Heart left ventricle (tissue), 16 donors: ENCODE data around the gene MYO5B. TPM values are rescaled to one million over a fixed set of nuclear protein-coding genes. Genes with fewer than 3 reads are reported as not detected.
A peak's percentile ranks its signal among the peaks of the same experiment; 100 is the strongest.

ENCODE experiments used
- ATAC-seq, 4 donors: fragments of 200-7000 bp; cut with Tn5 transposase; one replicate each; pipeline ENCODE4 v1.9.1; 2020 to 2022; ENCODE audit warnings: moderate library complexity in 4 of 4, mild to moderate bottlenecking in 3 of 4, moderate number of reproducible peaks in 1 of 4
- DNase-seq, 5 donors: peaks; one replicate each; pipeline ENCODE4 v3.0.0-alpha.2; 2020
- H3K27ac ChIP-seq, 12 donors: fragments of 200-600 bp; sonication (generic) in 4 of 12; one replicate each; pipeline versions ENCODE4 v1.5.0 to v1.8.0; 2016 to 2022; ENCODE audit warnings: mild to moderate bottlenecking in 2 of 12
- H3K27me3 ChIP-seq, 9 donors: fragments of 200-600 bp; sonication (generic) in 2 of 9; one replicate each; pipeline versions ENCODE4 v1.5.1 to v1.8.0; 2016 to 2022; ENCODE audit warnings: mild to moderate bottlenecking in 3 of 9
- H3K36me3 ChIP-seq, 9 donors: fragments of 200-600 bp; sonication (generic) in 2 of 9; one replicate each; pipeline versions ENCODE4 v1.5.0 to v1.8.0; 2018 to 2022; ENCODE audit warnings: mild to moderate bottlenecking in 2 of 9
- H3K4me1 ChIP-seq, 12 donors: fragments of 200-600 bp; sonication (generic) in 4 of 12; one replicate each; pipeline versions ENCODE4 v1.5.0 to v1.8.0; 2016 to 2022; ENCODE audit warnings: mild to moderate bottlenecking in 3 of 12
- H3K4me3 ChIP-seq, 12 donors: fragments of 200-600 bp; sonication (generic) in 4 of 12; one replicate each; pipeline versions ENCODE4 v1.5.0 to v1.8.0; 2017 to 2022; ENCODE audit warnings: mild to moderate bottlenecking in 9 of 12, moderate library complexity in 4 of 12
- H3K9me3 ChIP-seq, 12 donors: fragments of 200-600 bp; sonication (generic) in 4 of 12; one replicate each; pipeline versions ENCODE4 v1.5.0 to v1.8.0; 2016 to 2022; ENCODE audit warnings: mild to moderate bottlenecking in 1 of 12
- CTCF ChIP-seq, 12 donors: fragments of 200-600 bp; sonication (generic) in 4 of 12; IDR thresholded peaks; one replicate each; pipeline versions ENCODE4 v1.5.0 to v1.8.0; 2018 to 2022; ENCODE audit warnings: antibody characterized with exemption in 12 of 12, mild to moderate bottlenecking in 5 of 12
- POLR2A ChIP-seq, 2 donors: fragments of 450-650 bp; IDR thresholded peaks; one replicate each; pipeline ENCODE4 v1.6.1; 2017; ENCODE audit warnings: antibody characterized with exemption in 2 of 2, mild to moderate bottlenecking in 2 of 2, moderate library complexity in 2 of 2
- WGBS, 4 donors: extraction: QIAGEN DNeasy Blood & Tissue Kit in 2 of 4; methylation state at CpG; one replicate each; pipeline versions ENCODE4 v1.1.5 to v1.1.7; 2013 to 2018; 5-methylcytosine and 5-hydroxymethylcytosine counted together
- intact Hi-C, 10 donors: fragments of 100-400 bp; cut with DNase I; formaldehyde crosslinking; loops; one replicate each; pipeline versions ENCODE4 v1.11.1 to v1.14.2; 2022
- polyA plus RNA-seq, 2 donors: library from polyadenylated mRNA; stranded (reverse); fragments of 200-250 nt; gene quantifications; one replicate each; pipeline ENCODE4 v1.2.3, GENCODE V29; 2013
- total RNA-seq, 9 donors: library from RNA; depleted of rRNA in 2 of 9; stranded (reverse); fragments of >200 nt in 2 of 9; fragmentation: NEBNext Ultra II Directional in 3 of 9; extraction: Animal tissue kit (Norgen Biotek cat#: 25700) in 3 of 9; gene quantifications; one replicate each; pipeline versions ENCODE4 v1.1.0 to v1.2.4, GENCODE V29; 2016 to 2023
- donor health status: ischemic (EF 13 %, LVEDD 7.1; RV severe dilation, severe dysfunction).
- donor health status: healthy with polysubstance abuse.
- donor health status: DM: no; HTN: yes; CAD: no.
- donor health status: DM: no; HTN: no; CAD: no.
- donor health status: ischemic (EF 25% LVEDD 6.9; RV normal size, moderate dysfunction).
- donor health status: ischemic (EF 25% LVEDD 5.7; RV mildly dilated, moderate dysfunction).
- donor health status: healthy.
- donor health status: DM: yes; HTN: yes; CAD: no.
- donor health status: ischemic (EF 35%, LVEDD 5.7; RV mildly dilated, moderate dysfunction).
- donor health status: nonischemic (EF 11% LVEDD 7.7; RV severe dilation, severe dysfunction).
- donor health status: DM: yes; HTN: yes; CAD: no.
- donor health status: PGD.
- donor health status: ischemic (EF 29% LVEDD 5.4; RV normal size, mild dysfunction).
- donor health status: nonischemic (EF 23%, LVEDD 6.1; RV moderate dilation, normal function).

The MYO5B gene
- total and polyA plus RNA-seq, 11 donors = 0.51 to 5.9 (median 1.4) TPM

DNA sequence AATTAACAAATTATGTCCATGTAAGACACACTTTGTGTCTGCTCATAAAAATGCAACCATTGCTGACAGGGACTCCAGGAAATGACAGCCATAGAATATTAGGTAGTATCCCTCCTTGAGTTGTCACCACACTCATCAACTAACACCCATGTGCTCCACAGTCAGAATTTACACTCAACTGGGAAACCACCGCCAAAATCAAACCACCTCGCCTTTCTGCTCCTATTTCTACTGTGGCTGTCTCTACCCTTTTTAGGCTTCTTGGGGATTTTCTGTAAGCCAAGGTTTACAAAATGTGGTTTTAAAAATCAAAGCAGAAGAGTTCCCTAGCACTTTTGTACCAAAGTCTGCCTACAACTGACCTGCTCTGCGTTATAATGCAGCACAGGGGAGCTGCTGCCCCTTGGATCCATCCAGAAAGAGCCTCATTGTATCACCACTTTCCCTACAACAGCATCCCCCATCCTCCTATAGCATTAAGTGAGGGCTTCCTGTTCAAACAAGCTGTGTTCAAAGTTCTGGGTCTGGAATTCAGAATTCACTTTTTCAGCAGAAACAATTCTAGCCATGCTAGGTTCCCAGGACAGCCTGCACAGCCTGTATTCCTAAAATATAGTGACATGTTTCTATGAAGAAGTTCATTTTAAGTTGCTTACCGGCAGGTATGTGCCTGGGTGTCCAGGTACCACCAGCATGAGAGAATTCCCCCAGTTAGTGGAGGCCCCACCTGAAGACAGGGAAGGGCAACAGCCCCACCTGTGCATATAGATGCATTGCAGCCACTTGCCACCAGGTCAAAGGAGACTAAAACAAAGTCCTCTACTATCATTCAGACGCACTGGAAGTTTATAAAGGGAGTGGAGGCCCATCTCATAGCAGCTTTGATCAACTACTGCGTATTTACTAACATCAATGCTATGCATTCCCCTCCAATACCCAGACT is 104.3 kb downstream of the MYO5B start:
- peaks cover 0 to 15% (median 0%) of the 10 kb centered on the region in 12 donors for H3K4me1 ChIP-seq
- no peak overlapping the region for H3K4me3 ChIP-seq
- DNase-seq (no peak), ATAC-seq (peak in 1 of 4 donors; percentile 57)
- intact Hi-C loops = no loop called here
- H3K9me3 ChIP-seq = no peaks in the 10 kb centered on the region
- TF ChIP-seq CTCF (IDR thresholded peaks at IDR 0.05) = no peak
- TF ChIP-seq POLR2A (IDR thresholded peaks at IDR 0.05) = no peak
- no peak overlapping the region for H3K27ac ChIP-seq
- 66 to 71% (median 68%) methylated on average over 6 of the region's 6 CpGs for WGBS, 4 donors
- no peaks in the 10 kb centered on the region for H3K27me3 ChIP-seq
- no peaks in the 10 kb centered on the region for H3K36me3 ChIP-seq

DNA sequence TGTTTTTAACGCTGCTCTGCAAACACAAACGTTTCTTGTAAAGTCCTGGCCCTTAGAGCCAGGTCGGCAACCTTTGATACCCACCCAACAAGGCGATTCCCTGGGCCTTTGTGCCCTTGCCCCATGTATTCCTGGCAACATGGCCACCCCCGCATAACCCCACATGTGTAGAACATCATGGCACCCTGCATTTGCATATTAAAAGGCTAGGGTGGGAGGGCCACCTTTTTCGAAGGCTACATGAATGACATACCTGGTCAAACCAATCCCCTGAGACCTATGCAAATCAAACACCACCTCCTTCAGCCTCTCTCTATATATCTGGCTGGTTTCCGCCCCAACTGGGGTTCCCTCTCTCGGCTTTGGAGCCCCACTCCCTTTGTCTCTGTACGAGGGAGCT is 105.2 kb downstream of the MYO5B start:
- intact Hi-C loops = no loop called here
- Histone ChIP-seq H3K27ac (no peak overlapping the region), H3K4me3 (no peak overlapping the region), H3K36me3 (no peaks in the 10 kb centered on the region), H3K27me3 (no peaks in the 10 kb centered on the region), H3K4me1 (peaks cover 0 to 15% (median 0%) of the 10 kb centered on the region in 12 donors), H3K9me3 (no peaks in the 10 kb centered on the region)
- ATAC-seq (no peak), DNase-seq (no peak)
- WGBS, 4 donors = 82 to 91% (median 87%) methylated on average over 9 of the region's 9 CpGs
- TF ChIP-seq CTCF (IDR thresholded peaks at IDR 0.05) (no peak), POLR2A (IDR thresholded peaks at IDR 0.05) (no peak)

DNA sequence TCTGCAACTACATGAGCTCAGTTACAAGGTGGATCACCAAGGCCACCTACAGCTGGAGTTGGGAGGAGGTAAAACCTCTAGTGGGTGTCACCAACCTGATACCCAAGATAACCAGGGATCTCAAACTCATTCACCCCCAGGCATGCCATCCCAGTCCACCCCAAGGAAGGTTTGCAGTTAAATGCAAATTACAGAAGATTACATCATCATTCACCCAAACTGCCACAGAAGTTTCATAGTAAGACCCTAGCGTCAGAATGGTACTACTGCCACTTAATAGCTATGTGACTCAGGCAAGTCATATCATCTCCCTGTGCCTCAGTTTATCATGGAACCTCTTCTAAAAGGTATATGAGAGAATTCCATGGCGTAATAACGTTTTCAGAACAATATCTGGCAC is 111.2 kb downstream of the MYO5B start:
- Histone ChIP-seq H3K4me3 (no peak overlapping the region), H3K27me3 (no peaks in the 10 kb centered on the region), H3K9me3 (no peaks in the 10 kb centered on the region), H3K27ac (no peak overlapping the region), H3K4me1 (peaks cover 0 to 10% (median 0%) of the 10 kb centered on the region in 12 donors), H3K36me3 (no peaks in the 10 kb centered on the region)
- no peak for DNase-seq
- intact Hi-C loops = no loop called here
- TF ChIP-seq CTCF (IDR thresholded peaks at IDR 0.05) (no peak), POLR2A (IDR thresholded peaks at IDR 0.05) (no peak)
- ATAC-seq = no peak
- WGBS, 4 donors = 54 to 73% (median 71%) methylated on average over 3 of the region's 3 CpGs

- Histone ChIP-seq H3K4me3 (no peak overlapping the region), H3K9me3 (no peaks in the 10 kb centered on the region), H3K27ac (no peak overlapping the region), H3K27me3 (peaks cover 0 to 6% (median 0%) of the 10 kb centered on the region in 9 donors), H3K36me3 (no peaks in the 10 kb centered on the region), H3K4me1 (peaks cover 0 to 10% (median 0%) of the 10 kb centered on the region in 12 donors)
- no peak for ATAC-seq
- WGBS, 4 donors = 36 to 52% (median 47%) methylated on average over 2 of the region's 2 CpGs
- no peak for TF ChIP-seq CTCF (IDR thresholded peaks at IDR 0.05)
- no peak for TF ChIP-seq POLR2A (IDR thresholded peaks at IDR 0.05)
- DNase-seq = no peak
- intact Hi-C loops = no loop called here
Observed at GRCh38 chr18:50080932-50081560, 113.9 kb downstream of the MYO5B start.
